DMS 273 treated with DMSO at 0.1 percent for 48 hours (cell line): Measurements from ENCODE around the gene FZD10.

Experiments used
- DNase-seq: peaks from one replicate; lab custom pipeline; 2025; lab: John Stamatoyannopoulos, UW

Gene FZD10

GRCh38 chr12:130179191-130179590 is 16.9 kb downstream of the FZD10 start:
- DNase-seq, result no peak

DNA sequence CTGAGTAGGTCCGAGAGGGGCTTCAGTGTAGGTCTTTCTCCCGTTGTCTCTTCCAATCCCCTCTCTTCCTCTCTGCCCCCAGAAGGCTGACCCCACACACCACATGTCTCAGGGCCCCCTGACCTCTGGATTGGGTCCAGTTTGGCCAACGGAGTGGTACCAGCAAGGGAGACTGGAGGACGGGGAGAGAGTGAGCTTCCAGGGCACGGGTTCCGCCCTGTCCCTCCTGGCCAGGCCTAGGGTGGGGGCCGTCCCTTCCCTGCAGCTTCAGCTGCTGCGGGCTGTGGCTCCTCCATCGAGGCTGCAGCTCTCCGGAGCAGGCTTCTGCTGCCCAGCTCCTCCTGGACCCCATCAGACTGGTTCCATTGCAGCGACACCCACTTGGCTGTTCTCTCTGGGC is 17.4 kb downstream of the FZD10 start:
- no peak for DNase-seq

DNA sequence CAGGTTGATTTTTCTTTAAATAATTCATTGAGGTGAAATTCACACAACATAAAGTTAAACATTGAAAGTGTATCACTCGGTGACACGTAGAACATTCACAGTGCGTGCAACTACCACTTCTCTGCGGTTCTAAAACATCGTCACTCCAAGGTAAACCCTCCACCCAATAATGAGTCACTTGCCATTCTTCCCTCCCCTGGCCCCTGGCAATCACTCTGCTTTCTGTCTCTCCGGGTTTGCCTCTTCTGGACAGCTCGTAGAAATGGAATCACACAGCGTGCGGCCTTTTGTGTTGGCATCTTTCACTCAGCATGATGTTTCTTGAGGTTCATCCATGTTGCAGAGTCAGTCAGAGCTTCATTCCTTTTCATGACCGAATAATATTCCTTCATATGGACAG is 18.9 kb downstream of the FZD10 start:
- no peak for DNase-seq

DNA sequence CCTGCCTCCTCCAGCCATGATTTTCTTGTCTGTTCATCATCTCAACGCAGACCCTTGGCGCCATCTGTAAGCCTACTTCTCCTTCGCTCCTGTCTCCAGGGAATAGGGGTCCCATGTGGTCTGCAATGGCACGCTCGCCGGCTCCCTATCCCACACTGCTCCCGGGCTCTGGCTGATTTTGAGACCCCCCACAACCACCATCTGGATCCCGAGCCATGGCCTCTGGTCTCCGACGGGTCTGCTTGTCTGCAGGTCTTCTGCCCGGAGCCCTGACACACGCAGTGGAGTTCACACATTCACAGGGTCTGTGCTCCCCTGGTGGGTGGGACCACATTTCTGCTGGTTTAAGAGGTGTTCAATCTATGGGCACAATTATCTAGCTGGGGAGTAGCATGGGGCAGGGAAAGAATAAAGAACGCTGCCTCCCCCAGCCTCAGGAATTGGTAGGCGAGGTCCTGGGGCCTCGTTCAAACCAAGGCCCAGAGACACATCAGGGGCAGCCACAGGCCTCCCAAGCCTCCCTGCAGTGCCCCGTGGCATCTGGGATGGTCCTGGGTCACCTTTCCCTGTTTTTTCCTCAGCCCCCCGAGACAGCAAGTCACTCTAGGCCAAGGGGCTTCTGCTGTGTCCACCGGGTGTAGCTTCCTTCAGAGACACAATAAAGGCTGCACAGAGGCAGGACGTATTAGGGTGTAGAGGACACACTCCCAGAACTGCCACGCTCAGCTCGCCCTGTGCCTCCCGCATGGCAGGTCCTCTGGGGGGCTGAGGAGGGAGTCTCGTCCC is 21.5 kb downstream of the FZD10 start:
- no peak for DNase-seq

GRCh38 chr12:130184404-130185090 is 22.3 kb downstream of the FZD10 start:
- DNase-seq, result no peak

- no peak for DNase-seq
These were observed 23.5 kb downstream of the FZD10 start for GRCh38 chr12:130185455-130186391.

DNA sequence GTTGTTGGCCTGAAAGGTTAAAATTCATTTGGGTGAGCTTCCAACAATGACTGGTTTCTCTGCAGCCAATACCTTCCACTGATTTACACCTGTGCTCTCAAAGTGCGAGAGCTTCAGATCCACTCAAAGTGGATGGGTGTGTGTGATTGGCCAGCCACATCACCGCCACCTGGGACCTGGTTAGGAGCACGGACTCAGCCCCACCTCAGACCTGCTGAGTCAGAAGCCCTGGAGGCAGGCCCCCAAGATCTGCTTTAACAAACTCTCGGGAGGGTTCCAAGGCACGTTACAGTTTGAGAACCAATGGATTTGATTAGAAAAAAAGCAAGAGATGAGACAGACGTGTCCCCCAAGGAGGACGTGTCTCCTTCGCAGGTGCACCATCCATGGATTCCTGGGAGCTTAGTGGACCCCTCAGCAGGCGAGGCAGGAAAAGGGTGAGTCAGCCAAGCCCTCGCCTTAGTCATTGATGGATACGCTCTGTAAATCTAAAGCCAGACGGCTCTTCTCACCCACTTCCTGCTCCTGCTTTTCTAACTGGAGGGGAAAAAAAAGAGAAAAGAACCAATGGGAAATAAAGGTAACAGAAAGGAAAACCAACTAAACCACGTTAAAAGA is 24.5 kb downstream of the FZD10 start:
- no peak for DNase-seq

DNA sequence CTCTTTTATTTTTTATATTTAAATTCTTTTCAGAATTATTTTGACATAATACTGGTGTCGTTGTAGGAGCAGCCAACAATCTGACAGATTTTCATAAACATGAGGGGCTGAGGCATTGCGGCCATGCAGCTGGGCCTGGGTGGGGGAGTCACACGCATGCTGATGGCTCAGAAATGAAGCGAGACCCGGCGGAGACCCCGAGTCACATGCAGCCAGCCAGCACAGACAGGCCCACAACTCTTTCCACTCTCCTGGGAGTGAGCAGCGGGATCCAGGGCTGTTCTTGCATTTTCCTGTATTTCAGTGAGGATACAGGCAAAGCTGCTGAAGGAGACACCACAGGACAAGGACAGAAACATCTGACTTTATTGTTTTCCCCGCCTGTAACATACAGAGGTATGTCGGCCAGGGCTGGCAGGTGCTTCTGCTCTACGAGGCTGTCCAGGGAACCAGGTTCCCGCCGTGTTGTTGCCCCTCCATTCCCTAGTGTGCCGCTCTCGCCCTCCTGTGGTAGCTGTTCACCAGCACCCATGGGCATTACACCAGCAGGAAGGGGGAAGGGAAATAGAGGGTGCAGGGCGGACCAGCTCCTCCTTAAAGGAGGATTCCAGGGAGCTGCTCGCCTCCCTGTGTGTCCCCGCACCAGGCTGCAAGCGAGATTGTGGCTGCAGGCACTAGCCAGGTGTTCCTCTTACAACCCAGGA is 30.5 kb downstream of the FZD10 start:
- DNase-seq, result no peak

DNA sequence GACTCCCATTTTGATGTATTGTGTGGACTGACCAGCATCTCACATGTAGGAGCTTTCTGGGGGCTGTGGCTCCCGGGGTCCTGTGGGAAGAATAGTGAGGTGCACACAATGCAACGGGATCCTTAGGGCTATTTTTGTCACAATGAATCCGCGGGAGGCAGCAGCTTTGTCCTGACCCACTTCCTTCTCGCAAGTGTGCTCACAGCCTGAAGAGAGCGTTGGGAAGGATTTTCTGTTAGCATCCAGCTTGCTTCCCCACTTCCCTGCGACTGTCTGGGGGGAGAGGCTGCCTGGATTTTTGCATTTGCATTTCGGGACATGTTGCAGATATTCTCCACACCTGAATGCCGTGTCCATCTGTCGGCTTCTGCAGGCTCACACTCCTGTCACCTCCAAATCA is 31.9 kb downstream of the FZD10 start:
- no peak for DNase-seq

- DNase-seq, result no peak
These were observed 33.1 kb downstream of the FZD10 start for GRCh38 chr12:130195369-130195768.

DNA sequence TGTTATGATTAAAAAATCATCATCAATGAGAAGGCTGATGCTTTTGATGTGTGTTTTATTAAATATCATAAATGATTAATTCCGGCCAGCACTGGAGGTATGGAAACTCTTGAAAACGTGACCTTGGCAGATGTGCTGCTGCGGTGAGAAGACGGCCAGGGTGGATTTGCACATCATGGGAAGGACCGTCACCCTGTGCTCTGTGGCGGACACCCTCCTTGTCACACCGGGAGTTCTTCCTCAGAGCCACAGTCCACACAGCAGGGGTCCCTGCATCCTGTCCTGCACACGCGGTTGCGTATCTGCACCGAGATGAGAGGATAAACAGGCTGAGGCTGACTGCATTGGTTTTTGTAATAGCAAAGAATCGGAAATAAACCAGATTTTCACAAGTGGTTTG is 33.5 kb downstream of the FZD10 start:
- no peak for DNase-seq

GRCh38 chr12:130196827-130197226 is 34.6 kb downstream of the FZD10 start:
- DNase-seq, result no peak

DNA sequence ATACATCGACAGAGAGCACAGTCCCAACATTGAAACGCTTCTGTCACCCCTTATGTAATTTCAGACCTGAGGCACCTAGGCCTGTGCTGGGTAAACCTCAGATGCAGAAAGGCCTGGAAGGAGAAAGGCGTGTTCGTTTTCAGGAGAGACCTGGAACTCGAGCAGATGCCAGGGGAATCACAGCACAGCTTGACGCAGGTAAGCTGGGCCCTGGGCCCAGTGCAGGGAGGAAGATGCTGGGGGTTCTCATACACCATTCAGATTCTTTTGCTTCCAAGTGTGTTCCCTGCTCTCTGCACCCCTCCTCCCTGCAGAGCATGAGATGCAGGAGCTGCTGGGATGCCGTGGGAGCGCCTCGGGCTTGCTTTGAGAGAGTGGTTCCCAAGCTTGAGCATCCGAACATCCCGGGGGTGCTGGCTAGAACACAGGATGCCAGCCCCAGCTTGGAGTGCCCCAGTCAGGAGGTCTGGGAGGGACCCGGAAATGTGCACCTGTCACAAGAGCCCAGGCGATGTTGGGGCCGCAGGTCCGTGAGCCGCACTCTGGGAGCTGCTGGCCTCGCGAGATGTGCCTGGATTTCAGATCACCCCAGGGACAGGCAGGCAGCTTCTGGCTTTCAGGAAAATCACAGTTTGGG is 35.9 kb downstream of the FZD10 start:
- DNase-seq, result no peak

DNA sequence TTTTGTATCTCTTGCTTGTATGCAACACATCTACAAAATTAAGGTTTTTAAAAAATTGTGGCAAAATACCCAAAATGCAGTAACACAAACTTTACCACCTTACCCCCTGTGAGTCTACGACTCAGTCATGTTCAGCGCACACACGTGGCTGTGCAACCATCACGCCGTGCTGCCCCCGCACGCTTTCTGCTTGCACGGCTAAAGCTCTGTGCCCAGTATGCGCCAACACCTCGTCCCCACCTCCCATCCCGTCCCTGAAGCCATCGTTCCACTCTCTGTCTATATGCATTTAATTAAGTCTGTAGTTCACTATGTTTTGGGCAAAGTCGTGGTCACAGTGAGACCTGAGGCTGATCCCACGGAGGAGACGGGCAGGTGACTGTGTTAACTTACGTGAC is 36.4 kb downstream of the FZD10 start:
- DNase-seq, result no peak

GRCh38 chr12:130199581-130200390 is 37.5 kb downstream of the FZD10 start:
- DNase-seq, result no peak

GRCh38 chr12:130200445-130200844 is 38.2 kb downstream of the FZD10 start:
- no peak for DNase-seq

DNA sequence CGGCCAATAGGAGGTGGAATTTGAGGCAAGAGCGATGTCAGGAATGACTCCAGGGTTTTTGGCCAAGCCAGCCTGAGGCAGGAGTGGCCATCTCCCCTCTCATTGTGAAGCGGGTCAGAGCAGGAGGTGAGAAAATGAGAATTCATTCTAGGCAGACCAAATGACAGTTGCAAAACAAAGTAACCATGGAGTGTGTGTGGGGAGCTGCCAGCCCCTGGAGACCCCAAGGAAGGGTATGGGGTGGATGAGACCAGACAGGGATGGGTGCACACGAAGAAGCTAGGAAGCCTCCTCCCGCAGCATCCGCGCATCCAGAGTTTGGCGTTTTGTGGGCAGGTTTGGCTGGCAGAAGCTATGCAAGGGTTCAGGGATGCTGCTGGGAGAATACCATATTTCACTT is 38.8 kb downstream of the FZD10 start:
- no peak for DNase-seq

- DNase-seq, result no peak
These were observed 39.9 kb downstream of the FZD10 start for GRCh38 chr12:130202201-130202600.

DNA sequence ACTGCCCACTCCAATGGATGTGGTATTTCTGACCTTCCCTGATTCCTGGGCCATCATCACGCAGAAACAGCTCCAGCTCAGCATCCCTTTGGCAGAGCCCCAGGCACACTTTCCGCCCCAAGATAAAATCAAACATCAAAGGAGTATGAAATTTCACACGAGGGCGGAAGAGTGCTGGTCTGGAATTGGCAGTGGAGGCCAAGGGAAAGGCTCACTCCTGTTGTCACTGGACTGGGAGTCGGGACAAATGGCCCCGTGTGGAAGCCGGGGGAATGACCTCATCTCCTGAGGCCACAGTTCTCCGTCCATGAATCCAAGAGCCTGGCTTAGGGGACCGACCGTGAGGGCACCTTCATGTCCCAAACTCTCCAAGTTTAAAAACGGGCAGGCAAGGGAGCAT is 40.9 kb downstream of the FZD10 start:
- DNase-seq, result no peak

DNA sequence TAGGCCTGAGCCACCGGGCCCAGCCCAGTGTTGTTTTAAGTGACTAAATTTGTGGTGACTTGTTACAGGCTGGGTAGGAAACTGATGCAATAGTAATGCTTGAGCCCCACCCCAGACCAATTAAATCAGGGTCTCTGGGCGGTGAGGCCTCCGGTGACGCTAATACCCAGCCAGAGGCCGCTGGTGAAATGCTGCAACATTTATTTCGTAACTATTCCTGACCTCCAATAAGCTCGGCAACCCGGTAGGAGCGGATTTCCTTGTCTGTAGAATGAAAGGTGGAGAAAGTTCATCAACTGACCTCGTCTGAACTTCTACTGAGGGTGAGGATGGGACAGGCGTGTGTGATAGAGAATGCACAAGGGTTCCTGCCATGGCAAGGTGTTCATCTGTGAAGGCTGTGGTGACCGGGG is 42.3 kb downstream of the FZD10 start:
- no peak for DNase-seq
